GM18526 (cell line): Measurements from ENCODE around the gene INPP4B.

Experiments used
- POLR2A ChIP-seq: IDR thresholded peaks from 3 replicates; pipeline ENCODE4 v1.6.1; 2011; ENCODE audit not compliant: insufficient read length; ENCODE audit errors: extremely low read depth

Gene INPP4B

DNA sequence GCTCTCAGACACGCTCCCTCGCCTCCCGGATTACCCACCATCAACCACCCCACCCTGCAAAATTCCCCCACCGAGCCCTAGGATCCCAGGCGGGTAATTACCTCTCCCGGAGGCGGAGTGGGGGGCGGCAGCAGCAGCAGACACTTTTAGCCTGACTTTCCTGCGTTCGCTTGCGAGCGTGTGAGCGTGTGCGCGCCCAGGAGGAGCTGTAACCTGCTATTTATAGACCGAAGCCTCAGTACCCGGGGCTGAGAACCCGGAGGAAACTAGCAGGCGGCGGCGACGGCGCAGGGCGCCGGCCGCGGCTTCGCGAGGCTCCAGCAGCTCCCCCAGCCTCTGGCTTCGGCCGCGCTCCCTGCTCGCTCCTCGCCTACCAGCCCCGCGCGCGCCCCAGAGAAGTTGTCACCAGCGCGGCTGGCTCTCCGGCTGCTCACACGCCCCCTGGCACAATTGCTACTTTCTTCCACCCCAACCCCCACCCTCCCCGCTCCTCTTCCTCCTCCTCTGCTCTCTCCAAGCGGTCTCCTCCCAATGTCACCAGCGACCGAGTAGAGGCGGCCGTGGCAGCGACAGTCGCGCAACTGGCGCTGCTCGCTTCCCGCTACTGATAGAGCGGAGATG is at the start of gene INPP4B:
Gene INPP4B, minus strand, starts transcription at position 194 of the 621 bp plus-strand sequence.
- no peak for TF ChIP-seq POLR2A

- no peak for TF ChIP-seq POLR2A
These were observed 46.9 kb upstream of the INPP4B start for GRCh38 chr4:142893012-142893411.

DNA sequence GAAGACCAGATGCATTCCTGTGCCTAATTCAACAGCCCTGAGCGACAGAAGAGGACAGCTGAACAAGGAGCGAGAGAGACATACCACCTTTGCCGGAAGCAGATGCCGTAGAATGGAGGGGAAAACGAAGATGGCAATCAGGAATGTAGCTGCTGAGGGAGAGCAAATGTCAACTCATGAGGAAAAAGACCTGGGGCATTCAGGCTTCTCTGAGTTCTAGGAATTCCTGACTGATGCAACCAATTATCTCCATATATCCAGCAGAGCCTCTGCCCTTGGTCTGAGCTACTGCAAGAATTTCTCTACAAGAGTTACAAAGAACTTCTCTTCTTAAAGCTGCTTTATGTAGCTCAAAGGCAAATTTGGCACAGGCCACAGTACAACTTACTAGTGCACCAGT is 40.5 kb upstream of the INPP4B start:
- TF ChIP-seq POLR2A = no peak

GRCh38 chr4:142883040-142883832 is 37.1 kb upstream of the INPP4B start:
- no peak for TF ChIP-seq POLR2A

DNA sequence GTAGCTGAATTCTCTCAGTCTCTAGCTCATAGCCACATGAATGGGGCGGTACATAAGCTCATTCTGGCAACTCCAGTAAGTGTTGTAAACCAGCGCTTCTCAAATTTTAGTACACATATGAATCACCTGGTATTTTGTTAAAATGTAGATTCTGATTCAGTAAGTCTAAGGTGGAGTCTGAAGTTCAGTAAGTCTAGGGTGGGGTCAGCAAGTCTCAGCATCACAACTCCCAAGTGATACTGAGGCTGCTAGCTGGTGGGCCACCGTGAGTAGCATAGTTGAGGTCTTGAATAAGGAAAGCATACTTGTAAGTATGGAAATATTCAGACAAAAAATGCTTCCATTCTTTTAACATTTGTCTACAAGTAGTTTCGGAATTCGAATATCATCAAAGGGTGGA is 36.1 kb upstream of the INPP4B start:
- TF ChIP-seq POLR2A = no peak

- no peak for TF ChIP-seq POLR2A
These were observed 35.2 kb upstream of the INPP4B start for GRCh38 chr4:142881331-142881730.

- TF ChIP-seq POLR2A = no peak
These were observed 29.0 kb upstream of the INPP4B start for GRCh38 chr4:142875117-142875516.

- TF ChIP-seq POLR2A = no peak
These were observed 28.6 kb upstream of the INPP4B start for GRCh38 chr4:142874684-142875083.

- TF ChIP-seq POLR2A = no peak
These were observed 20.6 kb upstream of the INPP4B start for GRCh38 chr4:142866685-142867084.

- no peak for TF ChIP-seq POLR2A
These were observed 15.2 kb upstream of the INPP4B start for GRCh38 chr4:142861351-142861750.

DNA sequence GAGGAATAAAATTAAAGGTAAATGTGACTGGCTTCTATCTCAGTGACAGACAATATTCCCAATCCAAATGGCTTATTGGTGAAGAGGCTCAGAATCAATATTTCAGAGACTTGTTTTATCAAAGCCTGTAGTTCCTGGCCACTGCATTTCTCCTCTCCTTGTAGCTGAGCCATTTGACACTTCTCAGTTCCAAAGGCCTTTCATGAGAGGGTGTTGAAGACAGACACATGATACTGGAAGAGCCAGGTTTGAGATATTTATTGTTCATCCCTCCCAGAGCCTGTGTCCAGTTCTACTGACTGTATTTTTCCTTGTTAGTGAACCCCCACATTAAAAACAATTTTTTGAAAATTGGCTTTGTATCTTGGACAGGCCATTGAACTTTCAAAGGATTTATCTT is 12.9 kb upstream of the INPP4B start:
- TF ChIP-seq POLR2A = no peak

- TF ChIP-seq POLR2A = no peak
These were observed 12.3 kb upstream of the INPP4B start for GRCh38 chr4:142858446-142858845.

DNA sequence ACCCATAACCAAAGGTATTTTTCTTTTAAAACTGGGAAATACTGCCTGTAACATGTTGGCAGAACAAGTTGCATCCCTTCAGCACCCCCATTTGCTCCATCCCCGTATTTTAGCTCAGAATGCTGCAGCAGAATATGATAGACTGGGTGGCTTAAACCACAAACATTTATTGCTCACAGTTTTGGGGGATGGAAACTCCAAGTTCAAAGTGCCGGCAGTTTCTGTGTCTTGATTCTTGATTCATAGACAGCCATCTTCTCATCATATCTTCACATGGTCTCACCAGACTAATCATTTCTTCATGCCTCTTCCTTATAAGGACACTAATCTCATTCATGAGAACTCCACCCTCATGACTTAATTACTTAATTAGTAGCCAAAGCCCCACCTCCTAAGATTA is 10.5 kb upstream of the INPP4B start:
- no peak for TF ChIP-seq POLR2A

- TF ChIP-seq POLR2A = no peak
These were observed 4.4 kb upstream of the INPP4B start for GRCh38 chr4:142850478-142850877.

GRCh38 chr4:142846729-142847596 is 862 bp upstream of the INPP4B start:
- TF ChIP-seq POLR2A = no peak
